ENCODE results near the gene AMH.
"Not testable (repeated sequence)": the region's sequence is repeated elsewhere in the genome, so short reads cannot be mapped to it uniquely, and the experiment has no call there.

The AMH gene
- total RNA-seq, result 1.6 to 2.3 (median 1.9) reads per million in 3 donors

DNA sequence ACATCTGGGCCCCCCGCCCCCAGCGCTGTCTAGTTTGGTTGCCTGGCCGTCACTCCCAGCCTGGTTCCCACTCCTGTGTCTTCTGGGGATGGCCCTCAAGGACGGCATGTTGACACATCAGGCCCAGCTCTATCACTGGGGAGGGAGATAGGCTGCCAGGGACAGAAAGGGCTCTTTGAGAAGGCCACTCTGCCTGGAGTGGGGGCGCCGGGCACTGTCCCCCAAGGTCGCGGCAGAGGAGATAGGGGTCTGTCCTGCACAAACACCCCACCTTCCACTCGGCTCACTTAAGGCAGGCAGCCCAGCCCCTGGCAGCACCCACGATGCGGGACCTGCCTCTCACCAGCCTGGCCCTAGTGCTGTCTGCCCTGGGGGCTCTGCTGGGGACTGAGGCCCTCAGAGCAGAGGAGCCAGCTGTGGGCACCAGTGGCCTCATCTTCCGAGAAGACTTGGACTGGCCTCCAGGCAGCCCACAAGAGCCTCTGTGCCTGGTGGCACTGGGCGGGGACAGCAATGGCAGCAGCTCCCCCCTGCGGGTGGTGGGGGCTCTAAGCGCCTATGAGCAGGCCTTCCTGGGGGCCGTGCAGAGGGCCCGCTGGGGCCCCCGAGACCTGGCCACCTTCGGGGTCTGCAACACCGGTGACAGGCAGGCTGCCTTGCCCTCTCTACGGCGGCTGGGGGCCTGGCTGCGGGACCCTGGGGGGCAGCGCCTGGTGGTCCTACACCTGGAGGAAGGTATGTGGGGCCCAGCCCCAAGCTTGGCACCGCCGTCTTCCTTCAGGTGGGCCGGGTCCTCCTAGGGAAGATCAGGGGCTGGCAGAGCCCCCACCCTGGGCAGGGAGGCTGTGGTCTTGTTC is at the start of gene AMH:
Gene AMH (plus strand): TSS at position 314 of the 857 bp plus-strand sequence. CDS start 10 bp downstream, at position 324.
- Histone ChIP-seq H3K36me3 (ENCODE audit: control insufficient read depth, insufficient read depth, low read length) (peaks cover 46% of the 10 kb centered on the region), H3K4me3 (ENCODE audit: insufficient read depth, low read depth, low read length, poor library complexity, severe bottlenecking) (no peak within 1 kb of the TSS), H3K9me3 (ENCODE audit: control insufficient read depth, low read length) (no peaks in the 10 kb centered on the region), H3K4me1 (ENCODE audit: control insufficient read depth, insufficient read depth, low read length, poor library complexity, severe bottlenecking) (peaks cover 37% of the 10 kb centered on the region), H3K27ac (ENCODE audit: insufficient read depth, low read length, poor library complexity, severe bottlenecking) (no peak within 1 kb of the TSS), H3K27me3 (replicated peaks; ENCODE audit: control insufficient read depth, insufficient read depth, low read length, poor library complexity, severe bottlenecking) (peaks cover 24% of the 10 kb centered on the region)
- DNase-seq, result no peak

DNA sequence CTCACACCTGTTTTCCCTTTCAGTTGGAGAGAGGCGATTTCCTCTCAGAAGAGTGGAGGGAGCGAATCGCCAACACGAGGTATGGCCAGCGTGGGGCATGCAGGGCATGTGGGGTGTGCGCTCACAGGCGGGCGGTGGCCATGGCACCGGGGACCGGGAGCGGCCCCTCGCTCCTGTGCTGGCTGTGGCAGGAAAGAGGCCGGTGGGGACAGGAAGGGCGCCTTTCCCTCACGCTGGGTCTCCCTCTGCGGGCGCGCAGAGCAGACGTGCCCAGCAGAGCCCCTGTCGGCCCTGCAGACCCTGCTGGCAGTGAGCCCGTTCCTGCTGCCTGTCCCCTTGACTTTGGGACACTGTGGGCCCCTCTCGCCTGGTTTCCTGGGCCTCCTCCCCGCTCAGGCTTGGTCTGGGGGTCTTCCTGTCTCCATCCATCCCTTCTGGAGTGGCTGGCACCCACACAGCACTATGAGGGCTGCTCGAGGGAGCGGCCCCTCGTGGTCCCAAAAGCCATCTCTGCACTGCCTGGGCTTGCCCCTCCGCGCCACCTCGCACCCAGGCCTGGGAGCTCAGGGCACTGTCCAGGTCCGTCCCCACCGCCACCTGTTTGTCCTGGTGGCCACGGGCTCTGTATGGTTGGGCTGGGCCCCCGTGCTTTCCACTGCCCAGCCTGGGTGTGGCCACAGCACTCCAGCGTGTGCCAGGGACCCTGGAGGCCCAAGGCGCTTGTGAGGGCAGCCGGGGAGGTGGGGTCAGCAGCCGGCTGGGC is 49.1 kb upstream of the AMH start:
- H3K4me1 ChIP-seq (ENCODE audit: control insufficient read depth, insufficient read depth, low read length, poor library complexity, severe bottlenecking), result no peaks in the 10 kb centered on the region
- H3K9me3 ChIP-seq (ENCODE audit: control insufficient read depth, low read length), result no peaks in the 10 kb centered on the region
- no peak overlapping the region for H3K4me3 ChIP-seq (ENCODE audit: insufficient read depth, low read depth, low read length, poor library complexity, severe bottlenecking)
- DNase-seq, result no peak
- H3K27me3 ChIP-seq (replicated peaks; ENCODE audit: control insufficient read depth, insufficient read depth, low read length, poor library complexity, severe bottlenecking), result no peaks in the 10 kb centered on the region
- peaks cover 20% of the 10 kb centered on the region for H3K36me3 ChIP-seq (ENCODE audit: control insufficient read depth, insufficient read depth, low read length)
- no peak overlapping the region for H3K27ac ChIP-seq (ENCODE audit: insufficient read depth, low read length, poor library complexity, severe bottlenecking)

DNA sequence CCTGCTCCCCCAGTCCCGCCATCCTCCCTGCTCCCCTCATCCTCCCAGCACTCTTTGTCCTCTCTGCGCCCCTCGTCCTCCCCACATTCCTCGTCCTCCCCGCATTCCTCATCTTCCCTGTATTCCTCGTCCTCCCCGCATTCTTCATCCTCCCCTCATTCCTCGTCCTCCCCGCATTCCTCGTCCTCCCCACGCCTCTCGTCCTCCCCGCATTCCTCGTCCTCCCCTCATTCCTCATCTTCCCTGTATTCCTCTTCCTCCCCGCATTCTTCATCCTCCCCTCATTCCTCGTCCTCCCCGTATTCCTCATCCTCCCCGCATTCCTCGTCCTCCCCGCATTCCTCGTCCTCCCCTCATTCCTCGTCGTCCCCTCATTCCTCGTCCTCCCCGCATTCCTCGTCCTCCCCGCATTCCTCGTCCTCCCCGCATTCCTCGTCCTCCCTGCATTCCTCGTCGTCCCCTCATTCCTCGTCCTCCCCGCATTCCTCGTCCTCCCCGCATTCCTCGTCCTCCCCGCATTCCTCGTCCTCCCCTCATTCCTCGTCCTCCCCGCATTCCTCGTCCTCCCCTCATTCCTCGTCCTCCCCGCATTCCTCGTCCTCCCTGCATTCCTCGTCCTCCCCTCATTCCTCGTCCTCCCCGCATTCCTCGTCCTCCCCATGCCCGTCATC is 48.4 kb upstream of the AMH start:
- H3K27me3 ChIP-seq (replicated peaks; ENCODE audit: control insufficient read depth, insufficient read depth, low read length, poor library complexity, severe bottlenecking); DNase-seq; H3K27ac ChIP-seq (ENCODE audit: insufficient read depth, low read length, poor library complexity, severe bottlenecking); H3K4me1 ChIP-seq (ENCODE audit: control insufficient read depth, insufficient read depth, low read length, poor library complexity, severe bottlenecking); H3K9me3 ChIP-seq (ENCODE audit: control insufficient read depth, low read length); H3K4me3 ChIP-seq (ENCODE audit: insufficient read depth, low read depth, low read length, poor library complexity, severe bottlenecking): not testable (repeated sequence)
- peaks cover 15% of the 10 kb centered on the region for H3K36me3 ChIP-seq (ENCODE audit: control insufficient read depth, insufficient read depth, low read length)

DNA sequence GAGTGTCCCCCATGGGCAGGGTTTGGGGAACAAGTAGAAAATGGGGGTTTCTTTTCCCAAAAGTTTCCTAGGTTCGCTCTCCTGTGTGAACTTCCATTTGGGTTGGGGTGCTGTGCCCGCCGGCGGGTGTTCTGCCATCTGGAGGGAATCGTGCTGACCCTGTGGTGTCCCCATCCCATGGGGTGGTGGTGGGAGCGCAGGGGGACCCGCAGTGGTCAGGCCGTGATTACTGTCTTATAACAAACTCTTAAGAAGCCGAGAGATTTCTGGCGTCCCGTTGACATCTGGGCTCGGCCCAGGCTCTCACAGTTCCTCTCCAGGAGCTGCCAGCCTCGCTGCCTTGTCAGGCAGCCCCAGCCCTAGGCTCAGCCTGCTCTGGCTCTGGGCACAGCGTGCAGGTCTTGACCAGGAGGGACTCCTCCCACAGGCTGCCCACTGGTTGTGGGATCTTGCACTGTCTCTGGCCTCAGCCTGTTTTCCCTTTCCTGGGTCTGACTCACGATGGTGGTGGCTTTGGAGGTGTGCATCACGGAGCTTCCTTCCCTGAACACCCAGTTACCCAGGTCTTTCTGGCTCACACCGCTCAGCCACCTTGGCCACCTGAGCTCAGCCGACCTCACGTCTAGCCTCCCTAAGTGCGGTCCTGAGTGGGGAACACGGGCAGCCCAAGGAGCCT is 47.5 kb upstream of the AMH start:
- H3K27me3 ChIP-seq (replicated peaks; ENCODE audit: control insufficient read depth, insufficient read depth, low read length, poor library complexity, severe bottlenecking), result no peaks in the 10 kb centered on the region
- no peaks in the 10 kb centered on the region for H3K4me1 ChIP-seq (ENCODE audit: control insufficient read depth, insufficient read depth, low read length, poor library complexity, severe bottlenecking)
- no peak for DNase-seq
- H3K9me3 ChIP-seq (ENCODE audit: control insufficient read depth, low read length), result no peaks in the 10 kb centered on the region
- H3K4me3 ChIP-seq (ENCODE audit: insufficient read depth, low read depth, low read length, poor library complexity, severe bottlenecking), result no peak overlapping the region
- H3K36me3 ChIP-seq (ENCODE audit: control insufficient read depth, insufficient read depth, low read length), result peaks cover 15% of the 10 kb centered on the region
- no peak overlapping the region for H3K27ac ChIP-seq (ENCODE audit: insufficient read depth, low read length, poor library complexity, severe bottlenecking)

DNA sequence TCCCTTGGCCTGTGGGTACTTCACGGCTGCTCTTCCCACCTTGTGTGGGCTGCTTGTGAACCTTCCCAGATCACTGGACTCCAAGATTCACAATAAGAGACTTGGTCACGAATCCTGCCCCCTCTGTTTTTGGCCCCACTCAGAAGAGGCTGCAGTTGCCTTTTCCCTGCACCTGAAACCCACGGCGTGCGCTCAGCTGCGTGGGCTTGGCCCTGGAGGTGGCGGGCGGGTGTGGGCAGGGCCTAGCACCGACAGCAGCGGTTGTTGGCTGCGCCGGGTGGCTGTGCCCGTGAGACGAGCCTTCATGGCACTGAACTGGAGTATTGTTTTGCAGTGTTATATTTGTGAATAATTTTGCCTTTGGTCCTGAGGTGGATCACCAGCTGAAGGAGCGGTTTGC is 46.8 kb upstream of the AMH start:
- Histone ChIP-seq H3K4me1 (ENCODE audit: control insufficient read depth, insufficient read depth, low read length, poor library complexity, severe bottlenecking) (no peaks in the 10 kb centered on the region), H3K36me3 (ENCODE audit: control insufficient read depth, insufficient read depth, low read length) (peaks cover 15% of the 10 kb centered on the region), H3K4me3 (ENCODE audit: insufficient read depth, low read depth, low read length, poor library complexity, severe bottlenecking) (no peak overlapping the region), H3K9me3 (ENCODE audit: control insufficient read depth, low read length) (no peaks in the 10 kb centered on the region), H3K27me3 (replicated peaks; ENCODE audit: control insufficient read depth, insufficient read depth, low read length, poor library complexity, severe bottlenecking) (no peaks in the 10 kb centered on the region), H3K27ac (ENCODE audit: insufficient read depth, low read length, poor library complexity, severe bottlenecking) (no peak overlapping the region)
- DNase-seq, result no peak

DNA sequence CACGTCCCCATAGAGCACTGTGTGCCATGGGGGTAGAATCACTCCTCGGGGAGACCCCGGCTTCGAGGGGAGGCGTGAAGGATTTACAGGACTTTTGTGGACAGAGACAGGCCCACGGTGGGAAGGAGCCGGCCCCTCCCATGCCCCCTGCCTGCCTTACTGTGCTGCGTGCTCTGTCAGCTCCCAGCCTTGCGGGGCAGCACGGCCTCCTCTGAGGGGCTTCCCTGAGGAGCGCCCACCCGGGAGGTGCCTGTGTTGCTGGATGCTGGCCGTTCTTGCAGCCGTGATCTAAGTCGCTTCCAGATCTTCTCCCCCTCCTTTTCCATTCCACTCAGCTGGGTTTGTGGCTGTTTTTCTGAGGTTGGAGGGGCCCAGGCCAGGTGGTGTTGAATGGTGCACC is 42.1 kb upstream of the AMH start:
- no peak overlapping the region for H3K27ac ChIP-seq (ENCODE audit: insufficient read depth, low read length, poor library complexity, severe bottlenecking)
- no peaks in the 10 kb centered on the region for H3K27me3 ChIP-seq (replicated peaks; ENCODE audit: control insufficient read depth, insufficient read depth, low read length, poor library complexity, severe bottlenecking)
- H3K4me1 ChIP-seq (ENCODE audit: control insufficient read depth, insufficient read depth, low read length, poor library complexity, severe bottlenecking), result no peaks in the 10 kb centered on the region
- H3K36me3 ChIP-seq (ENCODE audit: control insufficient read depth, insufficient read depth, low read length), result peaks cover 29% of the 10 kb centered on the region
- no peak for DNase-seq
- no peaks in the 10 kb centered on the region for H3K9me3 ChIP-seq (ENCODE audit: control insufficient read depth, low read length)
- H3K4me3 ChIP-seq (ENCODE audit: insufficient read depth, low read depth, low read length, poor library complexity, severe bottlenecking), result no peak overlapping the region

DNA sequence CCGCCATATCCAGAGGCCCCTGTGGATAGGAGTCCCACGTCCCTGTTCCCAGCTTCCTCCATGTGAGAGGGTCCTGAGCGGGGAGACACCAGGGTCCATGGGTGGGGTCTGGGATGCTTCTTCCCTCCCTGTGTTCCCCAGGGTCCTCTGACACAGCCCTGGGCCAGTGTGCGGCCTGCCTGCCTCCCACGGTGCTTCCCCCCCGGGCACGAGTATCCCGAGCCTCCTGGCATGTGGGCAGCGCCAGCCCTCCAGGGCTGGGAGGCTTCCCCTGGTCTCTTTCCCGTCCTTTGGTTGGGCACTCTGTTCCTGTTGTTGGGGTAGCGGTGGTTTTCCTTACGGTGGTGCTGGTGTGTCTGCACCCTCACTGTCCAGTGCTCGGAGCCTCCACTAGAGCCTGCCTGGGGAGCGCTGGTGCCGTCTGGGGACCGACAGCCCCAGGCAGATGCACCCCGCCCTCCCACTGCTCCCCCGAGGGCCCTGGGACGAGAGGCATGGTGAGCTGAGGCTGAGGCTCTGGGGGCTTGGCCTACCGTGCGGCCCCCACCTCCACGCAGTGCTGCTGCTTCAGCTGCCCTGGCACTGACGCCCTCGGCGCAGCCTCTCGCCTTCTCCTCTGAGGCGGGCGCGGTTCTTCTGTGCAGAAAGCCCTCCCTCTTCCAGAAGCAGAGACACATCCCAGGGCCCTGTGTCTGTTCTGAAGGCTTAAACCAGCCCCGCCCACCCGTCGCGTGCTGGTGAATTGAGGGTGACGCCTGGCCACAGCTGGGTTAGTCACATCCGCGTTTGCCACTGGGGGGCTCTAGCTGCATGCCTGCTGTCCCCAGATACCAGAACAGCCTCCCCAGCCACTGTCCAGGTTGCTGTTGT is 40.9 kb upstream of the AMH start:
- H3K27ac ChIP-seq (ENCODE audit: insufficient read depth, low read length, poor library complexity, severe bottlenecking), result no peak overlapping the region
- H3K4me1 ChIP-seq (ENCODE audit: control insufficient read depth, insufficient read depth, low read length, poor library complexity, severe bottlenecking), result no peaks in the 10 kb centered on the region
- H3K27me3 ChIP-seq (replicated peaks; ENCODE audit: control insufficient read depth, insufficient read depth, low read length, poor library complexity, severe bottlenecking), result no peaks in the 10 kb centered on the region
- H3K9me3 ChIP-seq (ENCODE audit: control insufficient read depth, low read length), result no peaks in the 10 kb centered on the region
- H3K36me3 ChIP-seq (ENCODE audit: control insufficient read depth, insufficient read depth, low read length), result peaks cover 37% of the 10 kb centered on the region
- no peak overlapping the region for H3K4me3 ChIP-seq (ENCODE audit: insufficient read depth, low read depth, low read length, poor library complexity, severe bottlenecking)
- DNase-seq, result no peak

DNA sequence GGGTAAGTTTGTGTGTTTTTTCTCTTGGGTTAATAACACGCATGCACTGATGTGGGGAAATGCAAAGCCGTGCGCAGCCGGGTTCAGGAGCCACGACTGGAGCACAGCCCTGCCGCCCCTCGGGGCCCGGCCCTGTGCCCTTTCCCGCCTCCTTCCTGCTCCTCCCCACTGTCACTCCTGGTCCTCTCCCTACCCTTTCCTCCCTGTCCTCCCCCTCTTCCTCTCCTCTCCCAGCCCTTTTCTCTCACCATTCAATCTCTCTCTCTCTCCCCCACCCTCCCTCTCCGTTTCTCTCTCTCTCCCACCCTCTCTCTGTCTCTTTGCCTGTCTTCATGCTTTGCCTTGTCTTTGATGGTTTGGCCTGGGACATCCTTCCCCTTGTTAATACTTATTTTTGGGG is 40.1 kb upstream of the AMH start:
- no peaks in the 10 kb centered on the region for H3K4me1 ChIP-seq (ENCODE audit: control insufficient read depth, insufficient read depth, low read length, poor library complexity, severe bottlenecking)
- no peak for DNase-seq
- no peak overlapping the region for H3K27ac ChIP-seq (ENCODE audit: insufficient read depth, low read length, poor library complexity, severe bottlenecking)

DNA sequence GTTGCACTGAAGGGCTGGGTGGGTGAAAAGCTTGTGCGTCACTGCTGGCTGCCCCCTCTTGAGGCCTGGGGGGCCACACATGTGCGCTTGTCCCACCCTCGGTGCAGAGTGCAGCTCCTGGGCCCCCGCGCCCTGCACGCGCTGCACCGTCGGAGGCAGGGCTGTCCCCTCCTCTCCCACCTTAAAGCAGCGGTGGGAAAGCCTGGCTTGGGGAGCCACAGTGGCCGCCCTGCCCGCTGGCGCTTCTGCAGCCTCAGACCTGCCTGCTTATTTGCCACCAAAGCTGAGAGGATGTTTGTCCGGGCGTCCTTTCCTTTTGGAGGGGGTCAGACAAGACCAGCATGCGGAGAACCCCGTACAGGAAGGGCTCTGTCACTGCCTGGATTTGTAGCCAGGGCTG is 39.7 kb upstream of the AMH start:
- Histone ChIP-seq H3K4me1 (ENCODE audit: control insufficient read depth, insufficient read depth, low read length, poor library complexity, severe bottlenecking) (no peaks in the 10 kb centered on the region), H3K4me3 (ENCODE audit: insufficient read depth, low read depth, low read length, poor library complexity, severe bottlenecking) (no peak overlapping the region), H3K36me3 (ENCODE audit: control insufficient read depth, insufficient read depth, low read length) (peaks cover 41% of the 10 kb centered on the region), H3K27me3 (replicated peaks; ENCODE audit: control insufficient read depth, insufficient read depth, low read length, poor library complexity, severe bottlenecking) (no peaks in the 10 kb centered on the region), H3K27ac (ENCODE audit: insufficient read depth, low read length, poor library complexity, severe bottlenecking) (no peak overlapping the region), H3K9me3 (ENCODE audit: control insufficient read depth, low read length) (no peaks in the 10 kb centered on the region)
- DNase-seq, result no peak

More for the DNA sequence above, 40.1 kb upstream of the AMH start:
- H3K9me3 ChIP-seq (ENCODE audit: control insufficient read depth, low read length), result no peaks in the 10 kb centered on the region
- peaks cover 37% of the 10 kb centered on the region for H3K36me3 ChIP-seq (ENCODE audit: control insufficient read depth, insufficient read depth, low read length)
- no peaks in the 10 kb centered on the region for H3K27me3 ChIP-seq (replicated peaks; ENCODE audit: control insufficient read depth, insufficient read depth, low read length, poor library complexity, severe bottlenecking)
- H3K4me3 ChIP-seq (ENCODE audit: insufficient read depth, low read depth, low read length, poor library complexity, severe bottlenecking), result no peak overlapping the region
